Bone marrow (tissue), 2 donors: Measurements from ENCODE around the gene NFXL1.

Experiments used
- DNase-seq, 2 donors: peaks; one replicate each; lab custom pipeline; 2025; lab: John Stamatoyannopoulos, UW

The NFXL1 gene

GRCh38 chr4:47891928-47892327, 22.5 kb downstream of the NFXL1 start:
- no peak for DNase-seq

- DNase-seq: no peak
These were observed 32.2 kb downstream of the NFXL1 start for GRCh38 chr4:47882228-47882627.

GRCh38 chr4:47879458-47879857, 34.9 kb downstream of the NFXL1 start:
- DNase-seq: no peak

- no peak for DNase-seq
These were observed 37.4 kb downstream of the NFXL1 start for GRCh38 chr4:47876784-47877546.

GRCh38 chr4:47876310-47876709, 38.1 kb downstream of the NFXL1 start:
- no peak for DNase-seq

GRCh38 chr4:47873877-47874541, 40.4 kb downstream of the NFXL1 start:
- DNase-seq: no peak

- DNase-seq: no peak
These were observed 50.9 kb downstream of the NFXL1 start for GRCh38 chr4:47863486-47863885.

GRCh38 chr4:47862297-47862696, 52.1 kb downstream of the NFXL1 start:
- DNase-seq: no peak

- DNase-seq: no peak
These were observed 54.1 kb downstream of the NFXL1 start for GRCh38 chr4:47860305-47860704.

- no peak for DNase-seq
These were observed 56.4 kb downstream of the NFXL1 start for GRCh38 chr4:47858006-47858405.

GRCh38 chr4:47856713-47857112, 57.7 kb downstream of the NFXL1 start:
- no peak for DNase-seq

GRCh38 chr4:47855350-47855749, 59.0 kb downstream of the NFXL1 start:
- no peak for DNase-seq

GRCh38 chr4:47852136-47852535, 62.2 kb downstream of the NFXL1 start:
- no peak for DNase-seq

- no peak for DNase-seq
These were observed 64.9 kb downstream of the NFXL1 start for GRCh38 chr4:47849466-47849865.

GRCh38 chr4:47848041-47848440, 66.3 kb downstream of the NFXL1 start:
- no peak for DNase-seq

- no peak for DNase-seq
These were observed 71.4 kb downstream of the NFXL1 start for GRCh38 chr4:47842985-47843384.

- DNase-seq: no peak
These were observed 74.1 kb downstream of the NFXL1 start for GRCh38 chr4:47840291-47840690.

- no peak for DNase-seq
These were observed 75.1 kb downstream of the NFXL1 start for GRCh38 chr4:47839259-47839658.

- DNase-seq: no peak
These were observed 75.9 kb downstream of the NFXL1 start for GRCh38 chr4:47838445-47838844.

- DNase-seq: no peak
These were observed 76.5 kb downstream of the NFXL1 start, which contains the start of gene CORIN for GRCh38 chr4:47837908-47838294. Gene CORIN, minus strand, starts transcription at chr4:47838067. Its CDS starts 118 bp downstream, at chr4:47837949.

GRCh38 chr4:47837094-47837907, 77.1 kb downstream of the NFXL1 start:
- no peak for DNase-seq

- DNase-seq: peak in 1 of 2 donors; percentile 24
These were observed 77.7 kb downstream of the NFXL1 start for GRCh38 chr4:47836641-47837093.

- DNase-seq: no peak
These were observed 78.9 kb downstream of the NFXL1 start for GRCh38 chr4:47835494-47835893.
